ENCODE results near the gene DOCK3.
A peak's percentile ranks its signal among the peaks of the same experiment; 100 is the strongest.
"Not testable (repeated sequence)": the region's sequence is repeated elsewhere in the genome, so short reads cannot be mapped to it uniquely, and the experiment has no call there.

Gene DOCK3

DNA sequence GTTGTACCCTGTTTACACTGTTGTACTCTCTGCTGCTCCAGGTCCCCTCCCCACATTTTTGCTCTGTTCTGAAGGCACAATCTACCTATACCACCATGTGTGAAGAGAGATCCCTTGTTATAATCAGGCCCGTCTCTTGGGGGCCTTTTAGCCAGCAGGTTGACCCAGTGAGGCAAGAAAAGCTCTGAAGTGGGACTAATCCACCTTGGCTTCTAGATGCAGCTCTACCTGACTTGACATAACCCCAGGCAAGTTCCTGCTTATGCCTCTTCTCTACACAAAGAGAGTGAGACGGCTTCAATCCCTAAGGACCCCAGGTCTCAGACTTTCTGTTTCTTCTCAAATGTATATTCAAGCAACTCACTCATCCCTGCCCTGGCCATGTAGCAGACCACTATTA lies 653.5 kb downstream of the DOCK3 start:
- DNase-seq (ENCODE audit: low spot score): no peak

DNA sequence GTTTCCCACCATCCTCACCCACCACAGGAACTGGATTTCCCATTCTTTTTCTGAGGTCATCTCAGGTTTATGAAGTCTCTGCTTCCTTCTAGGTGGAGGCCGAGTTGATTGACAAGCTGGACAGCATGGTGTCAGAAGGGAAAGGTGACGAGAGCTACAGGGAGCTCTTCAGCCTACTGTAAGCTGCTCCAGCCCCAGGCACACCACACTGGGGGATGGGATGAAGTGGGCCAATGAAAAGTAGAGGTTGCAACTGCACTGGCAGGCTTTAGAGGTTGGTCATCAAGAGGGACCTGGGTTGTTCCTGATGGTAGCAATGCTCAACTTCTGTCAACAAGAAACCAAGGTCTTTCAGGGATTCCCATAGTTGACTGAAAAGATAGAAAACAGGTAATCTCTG lies 655.3 kb downstream of the DOCK3 start:
- no peak for DNase-seq (ENCODE audit: low spot score)

DNA sequence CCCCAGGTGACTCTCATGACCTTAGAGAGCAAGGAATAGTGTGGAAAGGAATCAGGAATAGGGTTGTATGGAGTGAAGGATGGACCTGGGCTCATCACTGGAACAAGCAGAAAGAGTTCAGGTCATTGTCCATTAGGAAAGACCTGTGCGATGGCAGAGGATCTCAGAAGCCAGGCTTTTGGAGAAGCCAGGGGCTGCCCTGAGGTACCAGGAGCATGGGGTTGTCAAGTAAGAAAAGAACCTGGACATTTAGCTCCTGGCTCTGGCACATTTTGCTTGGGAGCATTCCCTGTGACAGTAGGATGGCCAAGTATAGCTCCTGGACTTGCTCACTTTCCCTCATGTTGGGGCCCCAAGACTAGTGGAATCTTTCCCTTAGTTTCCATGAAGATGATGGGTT lies 657.4 kb downstream of the DOCK3 start:
- no peak for DNase-seq (ENCODE audit: low spot score)

DNA sequence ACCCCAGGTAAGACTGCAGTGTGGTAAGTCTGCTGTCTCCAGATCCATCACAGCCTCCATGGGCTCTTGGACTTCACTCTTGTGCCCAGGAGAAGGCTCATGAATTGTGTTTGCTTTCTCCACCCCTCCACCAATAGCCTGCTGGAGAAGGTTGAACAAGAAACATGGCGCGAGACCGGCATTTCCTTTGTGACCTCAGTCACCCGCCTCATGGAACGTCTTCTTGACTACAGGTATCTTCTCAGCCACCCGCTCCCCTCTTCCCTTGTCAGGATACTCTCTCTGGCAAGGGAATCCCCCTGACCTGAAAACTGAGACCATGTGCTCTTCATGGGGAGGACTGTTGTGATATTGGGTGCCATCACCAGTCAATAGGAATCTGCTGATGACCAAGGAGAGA lies 658.3 kb downstream of the DOCK3 start:
- DNase-seq (ENCODE audit: low spot score): no peak

DNA sequence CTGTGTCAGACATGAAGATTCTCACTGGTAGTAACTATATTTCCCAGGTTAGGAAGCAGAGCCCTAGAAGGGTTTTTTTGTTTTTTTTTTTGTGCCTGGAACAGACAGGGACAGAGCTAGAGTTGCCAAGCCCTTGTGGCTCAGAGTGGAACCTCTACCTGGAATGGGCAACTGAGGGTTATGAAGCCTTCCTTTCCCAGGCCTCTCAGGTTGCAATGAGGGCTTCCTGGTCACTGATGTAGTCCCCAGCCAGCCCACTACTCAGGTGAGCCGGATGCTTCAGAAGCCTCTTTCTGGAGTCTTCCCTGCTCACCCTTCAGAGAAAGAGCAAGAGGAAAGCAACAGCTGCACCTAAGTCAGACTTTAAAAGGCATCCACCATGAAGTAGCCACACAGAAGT lies 661.5 kb downstream of the DOCK3 start:
- DNase-seq (ENCODE audit: low spot score): no peak

DNA sequence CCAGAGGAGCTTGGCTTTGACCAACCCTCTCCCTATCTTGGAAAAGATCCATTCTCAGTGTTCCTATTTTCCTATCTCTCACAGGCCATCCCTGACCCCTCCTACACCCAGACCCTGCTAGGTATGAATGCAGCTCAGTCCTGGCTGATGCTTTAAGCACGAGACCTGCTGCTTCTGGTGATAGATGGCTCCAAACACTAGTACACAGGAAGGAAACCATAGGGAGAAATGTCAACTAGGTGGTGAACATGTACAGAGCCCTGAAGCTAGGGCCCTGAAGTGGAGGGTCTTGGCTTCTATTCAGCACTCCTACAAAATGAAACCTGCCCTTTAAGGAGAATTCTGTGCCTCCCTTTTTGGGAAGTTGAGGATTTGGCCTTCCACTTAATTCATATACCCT lies 662.9 kb downstream of the DOCK3 start:
- no peak for DNase-seq (ENCODE audit: low spot score)

DNA sequence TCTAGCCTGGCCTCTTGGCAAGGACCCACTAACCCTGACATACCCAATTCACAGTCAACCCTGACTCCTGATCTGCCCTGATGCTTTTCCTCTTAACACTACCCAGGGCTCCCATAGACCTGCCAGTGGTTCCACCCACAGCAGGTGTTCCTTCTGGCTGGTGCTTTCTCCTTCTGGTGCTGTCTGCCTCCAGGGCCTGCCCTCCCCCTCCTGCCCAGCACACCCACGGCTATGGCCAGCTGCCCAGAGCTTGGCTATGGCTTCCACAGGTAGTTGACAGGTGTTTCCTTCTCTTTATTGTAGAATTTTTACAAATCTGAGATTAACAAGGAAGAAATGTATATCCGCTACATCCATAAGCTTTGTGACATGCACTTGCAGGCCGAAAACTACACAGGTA lies 663.9 kb downstream of the DOCK3 start:
- no peak for DNase-seq (ENCODE audit: low spot score)

DNA sequence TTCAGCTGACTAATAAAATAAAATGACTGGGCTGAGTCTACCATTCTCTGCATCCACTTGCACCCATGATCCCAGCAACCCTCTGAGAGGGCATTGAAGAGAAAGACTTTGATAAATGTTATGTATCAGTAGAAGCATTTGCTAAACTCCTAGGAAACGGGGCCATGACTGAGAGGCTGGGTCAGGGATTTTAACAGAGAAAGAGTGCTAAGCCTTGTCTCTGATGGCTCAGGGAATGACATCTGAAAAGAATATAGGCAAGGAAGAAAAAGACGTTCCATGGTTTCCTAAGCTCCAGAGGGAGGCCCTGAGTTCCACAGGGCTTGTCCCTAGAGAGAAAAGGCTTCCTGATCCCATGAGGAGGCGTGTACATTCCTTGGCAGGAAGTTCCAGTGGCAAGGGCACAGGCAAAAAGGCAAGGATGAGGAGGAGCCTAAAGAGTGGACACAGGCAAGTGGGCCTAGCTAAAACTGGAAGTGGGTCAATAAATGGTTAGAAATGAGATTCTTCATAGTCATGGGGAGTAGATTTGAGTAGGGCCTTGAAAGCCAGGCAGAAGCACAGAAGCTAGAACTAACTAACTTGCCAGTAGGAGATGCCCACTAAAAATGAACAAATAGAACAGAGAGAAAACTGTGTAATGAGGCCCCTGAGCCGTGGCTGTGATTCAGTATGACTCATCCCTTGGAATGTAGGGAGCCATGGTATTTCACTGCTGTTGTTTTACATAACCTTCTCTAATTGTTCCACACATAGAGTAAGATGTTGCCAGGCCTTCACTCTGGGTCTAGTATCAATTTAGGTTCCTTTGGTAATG lies 665.5 kb downstream of the DOCK3 start:
- DNase-seq (ENCODE audit: low spot score): peak; percentile 90

DNA sequence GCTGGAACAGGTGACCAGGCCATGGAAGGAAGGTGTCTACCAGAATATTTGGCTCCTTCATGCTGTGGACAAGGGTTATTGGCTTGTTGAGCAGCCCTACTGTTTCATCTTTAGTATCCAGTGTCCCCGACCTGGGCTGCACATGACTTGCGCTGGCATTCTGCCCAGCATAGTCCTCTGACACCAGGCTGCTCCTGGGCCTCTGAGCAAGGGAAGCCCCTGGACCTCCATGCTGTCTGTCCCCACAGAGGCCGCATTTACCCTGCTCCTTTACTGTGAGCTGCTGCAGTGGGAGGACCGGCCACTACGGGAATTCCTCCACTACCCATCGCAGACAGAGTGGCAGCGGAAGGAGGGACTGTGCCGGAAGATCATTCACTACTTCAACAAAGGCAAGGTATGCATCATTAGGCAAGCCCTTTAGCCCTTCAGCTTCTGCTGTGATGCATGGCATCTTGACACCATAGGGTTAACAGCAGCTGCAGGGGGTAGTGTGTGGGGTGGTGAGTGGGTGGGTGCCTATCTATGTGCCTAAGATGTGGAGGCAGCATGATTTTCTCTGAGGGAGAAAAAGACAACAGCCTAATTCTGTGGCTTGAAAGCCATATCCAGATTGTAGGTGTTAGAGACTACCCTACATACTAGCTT lies 666.4 kb downstream of the DOCK3 start:
- peak; percentile 15 for DNase-seq (ENCODE audit: low spot score)

DNA sequence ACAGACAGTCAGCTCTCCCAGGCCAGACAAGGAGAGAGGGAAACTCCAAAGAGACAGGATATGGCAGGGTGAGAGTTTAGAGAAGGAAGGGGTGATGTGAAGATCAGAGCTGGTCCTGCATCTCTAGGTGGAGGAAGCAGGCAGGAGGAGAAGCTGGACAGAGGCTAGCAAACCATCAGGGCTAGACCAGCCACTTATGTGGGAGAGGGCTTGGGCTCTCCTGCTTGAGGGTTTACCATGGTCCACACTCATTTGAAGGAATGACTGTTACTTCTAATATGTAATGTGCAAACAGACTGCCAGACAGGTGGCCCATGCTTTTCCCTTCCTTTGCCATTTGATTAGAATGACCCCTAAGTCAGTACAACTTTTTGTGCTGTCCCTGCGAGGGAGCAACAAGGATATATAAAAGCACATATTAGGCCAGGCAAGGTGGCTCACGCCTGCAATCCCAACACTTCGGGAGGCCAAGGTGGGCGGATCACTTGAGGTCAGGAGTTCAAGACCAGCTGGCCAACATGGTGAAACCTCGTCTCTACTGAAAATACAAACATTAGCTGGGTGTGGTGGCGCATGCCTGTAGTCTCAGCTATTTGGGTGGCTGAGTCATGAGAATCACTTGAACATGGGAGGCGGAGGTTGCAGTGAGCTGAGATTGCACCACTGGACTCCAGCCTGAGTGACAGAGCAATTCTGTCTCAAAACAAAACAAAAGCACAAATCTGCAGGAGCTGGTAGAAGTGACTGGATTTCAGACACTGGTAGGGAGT lies 669.4 kb downstream of the DOCK3 start:
- DNase-seq (ENCODE audit: low spot score): no peak

DNA sequence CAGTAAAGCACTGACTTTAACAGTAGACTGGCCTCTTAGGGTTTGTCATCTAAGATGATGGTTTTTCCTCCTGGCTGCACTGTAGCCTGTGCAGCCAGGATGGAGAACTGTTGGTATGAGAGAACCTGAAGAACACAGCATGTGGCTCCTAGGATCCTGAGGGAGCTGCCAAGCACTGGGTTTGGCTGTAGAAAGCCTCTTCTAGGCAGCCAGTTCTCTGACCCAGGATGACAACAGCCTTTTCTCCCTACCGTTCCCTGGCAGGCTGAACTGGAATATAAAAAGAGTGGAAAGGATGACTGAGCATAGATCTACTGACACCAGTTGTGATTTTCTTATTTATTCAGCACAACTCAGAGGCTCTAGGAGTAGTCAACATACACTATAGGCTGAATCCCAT lies 676.0 kb downstream of the DOCK3 start:
- no peak for DNase-seq (ENCODE audit: low spot score)

DNA sequence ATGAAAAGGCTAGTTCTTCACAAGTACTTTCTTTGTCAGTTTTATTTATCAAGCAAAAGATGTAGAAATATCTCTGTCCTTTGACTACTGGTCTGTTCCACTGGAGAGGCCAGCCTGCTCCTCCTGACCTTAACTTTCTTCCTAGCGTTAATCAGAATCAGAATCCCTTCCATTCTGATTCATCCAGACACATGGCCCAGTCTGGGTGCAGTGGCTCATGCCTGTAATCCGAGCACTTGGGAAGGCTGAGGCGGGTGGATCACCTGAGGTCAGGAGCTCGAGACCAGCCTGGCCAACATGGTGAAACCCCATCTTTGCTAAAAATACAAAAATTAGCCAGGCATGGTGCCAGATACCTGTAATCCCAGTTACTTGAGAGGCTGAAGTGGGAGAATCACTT lies 678.4 kb downstream of the DOCK3 start:
- no peak for DNase-seq (ENCODE audit: low spot score)

DNA sequence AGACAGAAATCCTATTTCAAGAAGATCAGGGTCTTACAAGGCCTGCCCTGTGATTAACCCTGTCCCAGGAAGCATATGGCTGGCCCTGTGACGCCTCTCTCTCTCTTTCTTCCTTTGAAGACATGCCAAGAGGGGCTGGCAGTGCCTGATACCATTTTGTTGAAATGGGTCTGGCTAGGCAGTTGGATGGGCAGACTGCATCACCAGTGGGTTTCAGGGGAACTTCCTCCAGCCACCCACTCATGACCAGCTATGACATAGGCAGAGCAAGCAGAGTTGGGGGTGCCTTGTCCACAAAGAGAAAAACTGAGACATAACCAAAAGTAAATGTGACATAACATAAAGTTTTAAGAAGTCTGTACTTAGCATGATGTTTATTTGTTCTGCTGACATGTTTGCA lies 679.0 kb downstream of the DOCK3 start:
- peak; percentile 23 for DNase-seq (ENCODE audit: low spot score)

DNA sequence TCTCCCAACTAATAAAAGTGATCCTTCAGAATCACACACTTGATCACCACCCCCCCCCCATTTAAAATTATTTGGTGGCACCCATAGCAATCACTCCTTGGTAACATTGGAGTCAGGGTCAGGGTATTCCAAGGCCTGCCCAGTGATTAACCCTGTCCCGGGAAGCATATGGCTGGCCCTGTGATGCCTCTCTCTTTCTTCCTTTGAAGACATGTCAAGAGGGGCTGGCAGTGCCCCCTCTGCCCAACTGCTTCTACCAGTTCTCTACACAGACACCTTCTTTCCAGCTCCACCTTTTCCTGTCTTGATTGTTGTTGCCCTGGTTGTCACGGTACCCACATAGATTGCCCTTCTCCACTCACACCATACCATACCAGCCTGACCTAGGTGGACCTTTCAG lies 679.4 kb downstream of the DOCK3 start:
- DNase-seq (ENCODE audit: low spot score): no peak

DNA sequence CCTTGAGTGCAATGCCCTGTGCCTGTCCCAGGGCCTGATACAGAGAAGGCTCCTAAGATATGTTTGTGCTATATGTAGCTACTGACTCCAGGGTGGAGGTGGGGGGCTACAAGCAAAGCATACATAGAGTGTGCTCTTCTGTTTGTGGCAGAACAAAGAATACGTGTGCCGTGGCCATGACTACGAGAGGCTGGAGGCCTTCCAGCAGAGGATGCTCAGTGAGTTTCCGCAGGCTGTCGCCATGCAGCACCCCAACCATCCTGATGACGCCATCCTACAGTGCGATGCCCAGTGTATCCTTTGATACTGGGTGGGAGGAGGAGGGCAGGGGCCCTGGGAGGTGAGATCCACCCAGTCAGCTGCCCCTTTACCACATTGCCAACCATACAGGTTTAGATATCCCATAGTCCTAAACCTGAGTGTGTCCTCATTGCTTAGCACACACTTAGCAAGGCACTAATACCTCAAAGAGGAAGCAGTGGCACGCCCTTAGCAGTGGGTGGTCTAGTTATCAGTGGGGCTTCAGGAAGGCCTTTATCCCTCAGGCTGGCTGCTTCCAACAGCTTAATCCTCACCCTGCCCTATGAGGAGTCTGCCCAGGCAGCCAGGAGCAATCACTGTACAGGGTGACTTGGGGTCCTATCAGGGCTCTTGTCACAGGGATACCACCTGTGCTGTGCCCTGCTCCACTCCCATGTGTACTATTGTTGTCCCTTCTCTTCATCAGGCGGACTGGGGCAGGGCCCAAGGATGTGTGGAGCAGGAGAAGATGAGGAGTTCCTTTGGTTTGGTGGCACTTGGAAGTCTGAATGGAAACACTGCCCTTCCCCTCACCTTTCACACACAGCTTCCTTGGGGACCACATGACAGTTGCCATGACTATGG lies 680.2 kb downstream of the DOCK3 start:
- DNase-seq (ENCODE audit: low spot score): no peak

DNA sequence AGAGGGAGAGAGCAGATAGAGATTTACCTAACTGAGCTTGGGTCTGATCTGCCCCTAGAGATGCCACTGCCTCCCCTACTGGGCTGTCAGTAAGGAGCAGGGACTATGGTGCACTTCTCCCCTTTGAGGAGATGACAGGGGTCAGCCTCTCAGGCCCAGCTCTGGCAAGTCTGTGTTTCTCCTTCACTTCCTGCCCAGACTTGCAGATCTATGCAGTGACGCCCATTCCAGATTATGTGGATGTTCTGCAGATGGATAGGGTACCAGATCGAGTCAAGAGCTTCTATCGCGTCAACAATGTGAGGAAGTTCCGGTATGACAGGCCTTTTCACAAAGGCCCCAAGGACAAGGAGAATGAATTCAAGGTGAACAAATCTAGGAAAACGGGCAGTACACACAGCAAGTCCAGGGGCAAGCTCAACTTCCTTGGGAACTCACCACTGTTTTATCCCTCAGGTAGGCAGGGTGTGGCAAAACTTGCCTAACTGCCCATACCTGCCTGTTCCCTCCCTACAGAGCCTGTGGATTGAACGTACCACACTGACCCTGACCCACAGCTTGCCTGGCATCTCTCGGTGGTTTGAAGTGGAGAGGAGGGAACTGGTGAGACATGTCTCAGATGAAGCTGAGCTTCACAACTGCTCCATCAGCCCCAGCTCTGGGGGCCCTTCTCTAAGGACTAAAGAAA lies 681.3 kb downstream of the DOCK3 start:
- DNase-seq (ENCODE audit: low spot score): no peak

DNA sequence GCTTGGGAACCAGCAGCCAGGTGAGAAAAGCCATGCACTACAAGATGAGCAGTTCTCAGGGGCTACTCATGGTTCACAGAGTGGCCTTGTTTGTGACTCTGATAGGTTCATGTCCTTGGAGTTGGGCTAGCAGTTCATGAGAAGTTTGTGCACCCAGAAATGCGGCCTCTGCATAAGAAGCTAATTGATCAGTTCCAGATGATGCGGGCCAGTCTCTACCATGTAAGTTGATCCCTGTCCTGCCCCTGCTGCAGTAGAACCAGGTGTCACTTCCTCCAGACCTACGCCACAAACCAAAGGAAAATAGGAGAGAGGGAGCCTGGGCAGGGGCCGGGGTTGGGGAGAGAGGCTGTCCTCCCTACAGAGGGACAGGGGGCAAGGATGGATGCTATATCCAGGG lies 683.1 kb downstream of the DOCK3 start:
- no peak for DNase-seq (ENCODE audit: low spot score)

DNA sequence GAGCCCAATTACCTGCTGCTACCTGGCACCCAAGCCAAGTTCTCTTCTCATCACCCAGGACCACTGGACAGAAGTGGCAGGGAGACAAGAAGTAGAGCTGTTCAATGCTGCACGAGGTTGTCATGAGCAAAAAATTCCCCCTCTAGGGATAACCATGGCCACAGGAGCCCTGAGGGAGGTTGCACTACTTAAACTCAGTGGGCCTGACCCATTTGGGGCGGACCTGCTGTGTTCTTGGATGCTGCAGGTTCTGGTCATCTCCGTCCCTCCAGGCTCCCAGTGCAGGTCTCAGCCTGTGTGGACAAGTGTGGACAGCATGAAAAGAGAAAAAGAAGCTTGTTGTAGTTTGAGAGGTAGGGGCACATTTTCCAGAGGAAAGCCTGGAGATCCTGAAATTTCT lies 684.3 kb downstream of the DOCK3 start:
- no peak for DNase-seq (ENCODE audit: low spot score)

DNA sequence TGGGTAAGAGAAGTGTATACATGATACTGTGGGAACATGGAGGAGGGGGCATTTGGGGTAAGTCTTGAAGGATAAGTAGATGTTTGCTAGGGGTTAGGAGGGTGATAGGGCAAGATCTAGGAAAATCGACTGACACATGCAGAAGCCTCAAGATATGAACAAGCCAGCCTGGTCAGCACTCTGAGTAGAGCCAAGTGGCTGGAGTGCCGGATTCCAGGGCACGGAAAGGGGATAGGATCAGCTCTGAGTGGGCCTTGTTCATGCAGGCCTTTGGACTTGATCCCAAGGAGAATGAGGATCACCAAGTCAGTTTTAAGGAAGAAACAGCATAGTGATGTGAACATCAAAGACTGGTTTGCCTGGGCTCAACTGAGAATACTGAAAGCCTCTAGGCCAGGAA lies 686.1 kb downstream of the DOCK3 start:
- DNase-seq (ENCODE audit: low spot score): no peak

DNA sequence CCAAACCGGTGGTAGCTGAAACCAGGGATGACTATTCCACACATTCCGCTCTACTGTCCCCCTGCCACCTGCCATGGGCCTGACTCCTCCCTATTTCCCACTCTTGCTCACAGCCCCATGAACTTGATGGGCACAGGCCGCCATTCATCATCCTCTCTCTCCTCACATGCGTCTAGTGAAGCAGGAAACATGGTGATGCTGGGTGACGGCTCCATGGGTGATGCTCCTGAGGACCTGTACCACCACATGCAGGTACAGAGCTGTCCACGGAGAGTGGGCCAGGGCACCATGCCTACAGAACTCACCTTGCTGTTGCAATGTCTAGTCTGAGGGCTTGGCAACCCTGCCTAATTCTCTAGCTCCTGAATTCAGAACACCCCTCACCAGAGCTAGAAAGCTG lies 687.0 kb downstream of the DOCK3 start:
- no peak for DNase-seq (ENCODE audit: low spot score)

DNA sequence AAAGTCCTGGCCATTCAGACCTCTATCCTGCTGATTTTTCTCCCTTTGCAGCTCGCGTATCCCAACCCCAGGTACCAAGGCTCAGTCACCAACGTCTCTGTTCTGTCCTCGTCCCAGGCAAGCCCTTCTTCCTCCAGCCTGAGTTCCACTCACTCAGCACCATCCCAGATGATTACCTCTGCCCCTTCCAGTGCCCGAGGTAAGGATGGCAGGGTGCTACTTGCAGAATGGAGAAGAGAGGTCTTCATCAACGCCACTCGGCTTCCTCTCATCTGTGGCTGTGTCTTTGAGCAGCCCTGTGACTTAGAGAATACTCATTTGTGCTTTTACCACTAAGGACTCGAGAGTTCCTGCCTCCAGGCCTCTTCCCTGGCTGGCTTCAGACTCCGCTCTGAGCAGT lies 687.7 kb downstream of the DOCK3 start:
- no peak for DNase-seq (ENCODE audit: low spot score)

DNA sequence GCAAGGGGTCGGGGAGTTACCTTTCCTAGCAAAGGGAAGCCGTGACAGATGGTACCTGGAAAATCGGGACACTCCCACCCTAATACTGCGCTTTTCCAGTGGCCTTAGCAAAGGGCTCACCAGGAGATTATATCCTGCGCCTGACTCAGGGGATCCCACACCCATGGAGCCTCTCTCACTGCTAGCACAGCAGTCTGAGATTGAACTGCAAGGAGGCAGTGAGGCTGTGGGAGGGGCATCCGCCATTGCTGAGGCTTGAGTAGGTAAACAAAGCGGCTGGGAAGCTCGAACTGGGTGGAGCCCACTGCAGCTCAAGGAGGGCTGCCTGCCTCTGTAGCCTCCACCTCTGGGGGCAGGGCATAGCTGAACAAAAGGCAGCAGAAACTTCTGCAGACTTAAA lies 693.5 kb downstream of the DOCK3 start:
- not testable (repeated sequence) for DNase-seq (ENCODE audit: low spot score)
